K562 (cell line): ENCODE results near the gene FAM219A. TPM values are rescaled to one million over a fixed set of nuclear protein-coding genes. Genes with fewer than 3 reads are reported as not detected.
A peak's percentile ranks its signal among the peaks of the same experiment; 100 is the strongest.

Experiments
- ADNP ChIP-seq: fragments of 200-800 bp; sonication (Bioruptor generic); IDR thresholded peaks from 2 replicates; pipeline ENCODE4 v1.6.1; 2016; ENCODE audit warnings: missing genetic modification characterization, missing compliant biosample characterization
- ARID1B ChIP-seq: fragments of 450-650 bp; IDR thresholded peaks from 2 replicates; pipeline ENCODE4 v1.6.1; 2016; ENCODE audit warnings: antibody characterized with exemption, mild to moderate bottlenecking, inconsistent platforms
- BDP1 ChIP-seq: IDR thresholded peaks from 3 replicates; pipeline ENCODE4 v1.6.1; 2011; ENCODE audit not compliant: insufficient read length, insufficient read depth
- BRF1 ChIP-seq: IDR thresholded peaks from 3 replicates; pipeline ENCODE4 v1.6.1; 2011; ENCODE audit warnings: borderline replicate concordance, mild to moderate bottlenecking; ENCODE audit not compliant: insufficient read length; ENCODE audit errors: extremely low read depth
- CBFA2T2 ChIP-seq: fragments of 450-650 bp; conservative IDR thresholded peaks from 2 replicates; pipeline ENCODE4 v1.6.1; 2017; ENCODE audit warnings: mild to moderate bottlenecking
- CC2D1A ChIP-seq: fragments of 450-650 bp; IDR thresholded peaks from 2 replicates; pipeline ENCODE4 v1.6.1; 2017; ENCODE audit warnings: mild to moderate bottlenecking
- FOXA1 ChIP-seq: fragments of 450-650 bp; IDR thresholded peaks from 2 replicates; pipeline ENCODE4 v1.6.1; 2016; ENCODE audit warnings: mild to moderate bottlenecking, borderline replicate concordance
- JUNB ChIP-seq: fragments of 450-650 bp; formaldehyde crosslinking; conservative IDR thresholded peaks from 2 replicates; pipeline ENCODE4 v1.4.0; 2020; ENCODE audit warnings: mild to moderate bottlenecking
- KLF1 ChIP-seq: fragments of 450-650 bp; IDR thresholded peaks from 2 replicates; pipeline ENCODE4 v1.6.1; 2016; ENCODE audit warnings: missing genetic modification characterization, missing compliant biosample characterization
- KLF16 ChIP-seq: IDR thresholded peaks from 2 replicates; pipeline ENCODE4 v1.6.1; 2016; ENCODE audit warnings: antibody characterized with exemption
- MAFK ChIP-seq: IDR thresholded peaks from 2 replicates; pipeline ENCODE4 v1.6.1; 2011; ENCODE audit warnings: low read length, improper control_type of control experiment
- MEIS2 ChIP-seq: fragments of 450-650 bp; IDR thresholded peaks from 2 replicates; pipeline ENCODE4 v1.6.1; 2014; ENCODE audit warnings: mild to moderate bottlenecking; ENCODE audit not compliant: partially characterized antibody
- MTA3 ChIP-seq: fragments of 450-650 bp; formaldehyde crosslinking; IDR thresholded peaks from 2 replicates; pipeline ENCODE4 v1.6.1; 2017; ENCODE audit warnings: mild to moderate bottlenecking, borderline replicate concordance
- NFRKB ChIP-seq: fragments of 450-650 bp; IDR thresholded peaks from 2 replicates; pipeline ENCODE4 v1.6.1; 2016; ENCODE audit warnings: low read depth
- NONO ChIP-seq, 2 experiments: fragments of 200-400 bp in 1 of 2; fragments of 450-650 bp in 1 of 2; formaldehyde crosslinking in 1 of 2; IDR thresholded peaks; 2 replicates each; pipeline ENCODE4 v1.6.1; 2017; ENCODE audit warnings: low read depth in 2 of 2, mild to moderate bottlenecking in 2 of 2, moderate library complexity in 2 of 2, low read length in 1 of 2
- PBX2 ChIP-seq, 2 experiments: IDR thresholded peaks in 1 of 2; conservative IDR thresholded peaks in 1 of 2; 2 replicates each; pipeline ENCODE4 v1.6.1; 2016; ENCODE audit warnings: low read depth in 2 of 2, mild to moderate bottlenecking in 1 of 2, missing compliant biosample characterization in 1 of 2, missing genetic modification characterization in 1 of 2, moderate library complexity in 1 of 2
- PCBP1 ChIP-seq: fragments of 200-400 bp; formaldehyde crosslinking; IDR thresholded peaks from 2 replicates; pipeline ENCODE4 v1.6.1; 2018; ENCODE audit warnings: mild to moderate bottlenecking, low read depth, low read length; ENCODE audit not compliant: poor library complexity, severe bottlenecking
- PHB ChIP-seq: fragments of 250-450 bp; sonication (Bioruptor Pico); IDR thresholded peaks from 2 replicates; pipeline ENCODE4 v1.5.0; 2021
- SMARCC2 ChIP-seq: fragments of 450-650 bp; IDR thresholded peaks from 2 replicates; pipeline ENCODE4 v1.6.1; 2017; ENCODE audit warnings: antibody characterized with exemption, moderate library complexity, mild to moderate bottlenecking, low read depth
- TBP ChIP-seq: optimal IDR thresholded peaks from 2 replicates; pipeline ENCODE3; 2011; ENCODE audit warnings: low read depth, low read length, improper control_type of control experiment
- TEAD4 ChIP-seq, 2 experiments: sonication (generic) in 1 of 2; formaldehyde crosslinking in 1 of 2; IDR thresholded peaks; 2 replicates each; pipeline versions ENCODE4 v1.6.1 to v1.8.0; 2012 to 2022; ENCODE audit warnings: borderline replicate concordance in 1 of 2, inconsistent platforms in 1 of 2, low read length in 1 of 2, mild to moderate bottlenecking in 1 of 2, missing genetic modification reagents in 1 of 2
- TSC22D4 ChIP-seq: fragments of 450-650 bp; IDR thresholded peaks from 2 replicates; pipeline ENCODE4 v1.6.1; 2016; ENCODE audit warnings: missing genetic modification characterization, missing biosample characterization, control low read depth
- XRCC5 ChIP-seq: fragments of 200-400 bp; formaldehyde crosslinking; IDR thresholded peaks from 2 replicates; pipeline ENCODE4 v1.6.1; 2017; ENCODE audit warnings: low read depth, mild to moderate bottlenecking, low read length
- ZNF133 ChIP-seq: fragments of 250-450 bp; sonication (Bioruptor Pico); IDR thresholded peaks from 2 replicates; pipeline ENCODE4 v1.4.0; 2020; ENCODE audit warnings: mild to moderate bottlenecking
- ZNF436 ChIP-seq: fragments of 250-450, 450-650 bp; sonication (Bioruptor Pico); formaldehyde crosslinking; IDR thresholded peaks from 2 replicates; pipeline ENCODE4 v1.7.0; 2020; ENCODE audit warnings: mild to moderate bottlenecking
- ZNF695 ChIP-seq: fragments of 450-650 bp; formaldehyde crosslinking; IDR thresholded peaks from 2 replicates; pipeline ENCODE4 v1.4.0; 2020; ENCODE audit warnings: mild to moderate bottlenecking, moderate library complexity
- ZNF717 ChIP-seq: fragments of 250-450 bp; sonication (Bioruptor Pico); IDR thresholded peaks from 2 replicates; pipeline ENCODE4 v1.5.0; 2021
- polyA plus RNA-seq, 8 experiments: library from polyadenylated mRNA; depleted of rRNA in 4 of 8; stranded (reverse) in 5 of 8; unstranded in 3 of 8; fragments of >200 nt; fragmentation: Nextera tagmentation in 2 of 8; fragmentation: Illumina TruSeq in 1 of 8; extraction: Ambion mirVana in 2 of 8; extraction: Trizol in 1 of 8; gene quantifications; 2 replicates each; pipeline versions ENCODE4 v1.2.1 to v1.2.3, GENCODE V29; 2011 to 2014; ENCODE audit warnings: inconsistent platforms in 1 of 8, missing spikeins in 1 of 8
- total RNA-seq, 7 experiments: library from RNA; depleted of rRNA in 6 of 7; stranded (reverse); fragments of >200 nt in 6 of 7; fragmentation: Illumina TruSeq in 2 of 7; extraction: Trizol in 2 of 7; gene quantifications; 2 replicates each; pipeline versions ENCODE4 v1.2.1 to v1.2.3, GENCODE V29; 2011 to 2021; ENCODE audit warnings: low replicate concordance in 1 of 7
- TF ChIP-seq, protein P1 (sequence below): fragments of 450-650 bp; formaldehyde crosslinking; IDR thresholded peaks from 2 replicates; pipeline ENCODE4 v1.4.0; 2022; ENCODE audit warnings: missing genetic modification characterization

The FAM219A gene
- total and polyA plus RNA-seq, 9 of the 15 experiments (the other 6 are each of a cell fraction or from before 2014, with no cell fraction given): 0.63 to 8.6 (median 2.9) TPM

DNA sequence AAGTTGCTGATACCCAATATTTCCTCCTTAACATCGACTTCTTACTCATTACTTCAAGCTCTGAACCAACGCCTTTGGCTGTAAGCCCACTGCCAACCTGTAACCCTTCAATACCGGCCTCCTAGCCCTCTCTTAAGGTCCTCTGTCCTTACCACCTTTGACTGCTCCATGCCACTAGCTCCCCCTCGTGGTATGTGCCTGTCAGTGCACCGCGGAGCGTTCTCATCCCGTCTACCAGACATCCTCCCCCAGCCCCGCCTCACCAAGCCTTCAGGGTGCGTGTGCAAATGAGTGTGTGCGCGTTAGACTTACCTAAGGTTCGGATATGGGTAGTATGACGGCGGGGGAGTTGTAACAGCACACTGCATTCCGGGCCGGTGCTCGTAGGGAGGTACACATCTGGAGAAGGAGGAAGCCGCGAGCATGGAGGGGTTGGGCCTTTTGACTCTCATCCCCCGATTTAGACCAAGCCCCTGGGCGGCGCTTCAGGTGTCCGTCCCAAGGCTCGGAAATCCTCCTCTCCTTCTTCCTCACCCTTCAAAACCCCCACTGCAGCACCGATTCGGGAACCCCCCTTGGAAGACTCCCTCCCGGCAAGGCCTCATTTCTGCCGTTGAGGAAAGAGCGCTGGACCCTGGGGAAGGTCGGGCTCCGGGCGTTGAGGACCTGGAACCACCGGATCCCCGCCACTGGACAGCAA lies 78.9 kb downstream of the FAM219A start (continued):
- no peak for TF ChIP-seq TBP
- no peak for TF ChIP-seq KLF16
- no peak for TF ChIP-seq ZNF717 (CRISPR knock-in tag)
- peak; percentile 79 for TF ChIP-seq CC2D1A
- TF ChIP-seq NONO (IDR thresholded peaks at IDR 0.05; ENCODE audit: low read depth in 2 of 2, low read length in 1 of 2): no peak
- no peak for TF ChIP-seq BRF1
- TF ChIP-seq, protein P1, sequence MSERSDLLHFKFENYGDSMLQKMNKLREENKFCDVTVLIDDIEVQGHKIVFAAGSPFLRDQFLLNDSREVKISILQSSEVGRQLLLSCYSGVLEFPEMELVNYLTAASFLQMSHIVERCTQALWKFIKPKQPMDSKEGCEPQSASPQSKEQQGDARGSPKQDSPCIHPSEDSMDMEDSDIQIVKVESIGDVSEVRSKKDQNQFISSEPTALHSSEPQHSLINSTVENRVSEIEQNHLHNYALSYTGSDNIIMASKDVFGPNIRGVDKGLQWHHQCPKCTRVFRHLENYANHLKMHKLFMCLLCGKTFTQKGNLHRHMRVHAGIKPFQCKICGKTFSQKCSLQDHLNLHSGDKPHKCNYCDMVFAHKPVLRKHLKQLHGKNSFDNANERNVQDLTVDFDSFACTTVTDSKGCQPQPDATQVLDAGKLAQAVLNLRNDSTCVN (CRISPR knock-in tag): no peak
- TF ChIP-seq ARID1B: no peak
- TF ChIP-seq PBX2 (CRISPR knock-in tag; IDR thresholded peaks at IDR 0.05; ENCODE audit: low read depth): no peak
- TF ChIP-seq PBX2 (tag; conservative IDR thresholded peaks at IDR 0.05; ENCODE audit: low read depth): no peak
- no peak for TF ChIP-seq ADNP
- TF ChIP-seq FOXA1: no peak
- no peak for TF ChIP-seq KLF1 (tag)
- TF ChIP-seq TEAD4 (IDR thresholded peaks at IDR 0.05; ENCODE audit: low read length): peak; percentile 56
- TF ChIP-seq TEAD4 (CRISPR knock-in tag; IDR thresholded peaks at IDR 0.05; ENCODE audit: borderline replicate concordance): no peak
- no peak for TF ChIP-seq MTA3
- no peak for TF ChIP-seq PHB
- TF ChIP-seq MAFK: no peak
- TF ChIP-seq ZNF695: no peak
- TF ChIP-seq NFRKB: no peak
- peak; percentile 78; the same call in 1 of the 2 replicates for TF ChIP-seq XRCC5
- TF ChIP-seq CBFA2T2: no peak
- no peak for TF ChIP-seq PCBP1
- no peak for TF ChIP-seq ZNF133 (CRISPR knock-in tag)
- TF ChIP-seq MEIS2: peak; percentile 29
- TF ChIP-seq ZNF436 (CRISPR knock-in tag): no peak
- TF ChIP-seq BDP1: no peak
- no peak for TF ChIP-seq JUNB (CRISPR knock-in tag)
- no peak for TF ChIP-seq SMARCC2
- TF ChIP-seq TSC22D4: no peak
